SK-N-SH (cell line): ENCODE measurements around the gene COX8A. TPM values are rescaled to one million over a fixed set of nuclear protein-coding genes. Genes with fewer than 3 reads are reported as not detected.

Experiments used
- CTCF ChIA-PET: fragments of 300-600, 350-600 bp; formaldehyde crosslinking; extraction: SDS; loops from one replicate; lab custom pipeline; 2021; lab: Yijun Ruan, JAX
- POLR2A ChIA-PET: fragments of 350-600 bp; sonication (Branson Sonifier 250); formaldehyde crosslinking; extraction: SDS; loops from one replicate; lab custom pipeline; 2020; ENCODE audit warnings: antibody characterized with exemption, inconsistent platforms; lab: Yijun Ruan, JAX
- DNase-seq: peaks from one replicate; pipeline ENCODE4 v3.0.0; 2012
- H2AFZ ChIP-seq: fragments of 200-600 bp; sonication (generic); 2 replicates; pipeline ENCODE4 v1.8.1; 2016; ENCODE audit warnings: antibody characterized with exemption, mild to moderate bottlenecking, low read depth
- H3F3A ChIP-seq: fragments of 200-600 bp; sonication (generic); replicated peaks from 2 replicates; pipeline ENCODE3; 2016; ENCODE audit warnings: antibody characterized with exemption, mild to moderate bottlenecking; ENCODE audit not compliant: insufficient read depth
- H3K27ac ChIP-seq, 2 experiments: fragments of 200-500 bp in 1 of 2; fragments of 200-600 bp in 1 of 2; sonication (Bioruptor generic) in 1 of 2; sonication (generic), shearing (Covaris generic) in 1 of 2; 2 replicates each; pipeline versions ENCODE4 v1.5.1 to v1.6.1; 2014 to 2016; ENCODE audit warnings: low read depth in 2 of 2, inconsistent platforms in 1 of 2, low read length in 1 of 2, mild to moderate bottlenecking in 1 of 2, mixed read lengths in 1 of 2
- H3K27me3 ChIP-seq: fragments of 200-600 bp; sonication (generic), shearing (Covaris generic); 2 replicates; pipeline ENCODE4 v1.6.1; 2016; ENCODE audit warnings: mixed run types; ENCODE audit not compliant: insufficient read depth
- H3K36me3 ChIP-seq, 2 experiments: fragments of 200-500 bp in 1 of 2; fragments of 200-600 bp in 1 of 2; sonication (Bioruptor generic) in 1 of 2; sonication (generic) in 1 of 2; replicated peaks in 1 of 2; 2 replicates each; pipeline versions ENCODE3 to v1.5.1; 2014 to 2016; ENCODE audit warnings: low read length in 1 of 2, mild to moderate bottlenecking in 1 of 2; ENCODE audit not compliant: insufficient read depth in 2 of 2, control insufficient read depth in 1 of 2
- H3K4me1 ChIP-seq, 2 experiments: fragments of 200-500 bp in 1 of 2; fragments of 200-600 bp in 1 of 2; sonication (Bioruptor generic) in 1 of 2; sonication (generic), shearing (Covaris generic) in 1 of 2; 2 replicates each; pipeline versions ENCODE4 v1.5.1 to v1.6.1; 2014 to 2016; ENCODE audit warnings: low read depth in 1 of 2, low read length in 1 of 2, mixed run types in 1 of 2; ENCODE audit not compliant: insufficient read depth in 2 of 2, control insufficient read depth in 1 of 2
- H3K4me2 ChIP-seq: fragments of 200-600 bp; sonication (generic), shearing (Covaris generic); 2 replicates; pipeline ENCODE4 v1.6.1; 2017; ENCODE audit warnings: mixed run types
- H3K4me3 ChIP-seq, 2 experiments: fragments of 200-500 bp in 1 of 2; fragments of 200-600 bp in 1 of 2; sonication (Bioruptor generic) in 1 of 2; sonication (generic), shearing (Covaris generic) in 1 of 2; 2 replicates each; pipeline versions ENCODE4 v1.5.1 to v1.8.1; 2014 to 2016; ENCODE audit warnings: low read depth in 2 of 2, inconsistent platforms in 1 of 2, low read length in 1 of 2, mild to moderate bottlenecking in 1 of 2, mixed read lengths in 1 of 2, moderate library complexity in 1 of 2
- H3K79me2 ChIP-seq: fragments of 200-600 bp; sonication (generic); 2 replicates; pipeline ENCODE4 v1.8.1; 2017; ENCODE audit warnings: mild to moderate bottlenecking; ENCODE audit not compliant: insufficient read depth
- H3K9ac ChIP-seq: fragments of 200-600 bp; sonication (generic); 2 replicates; pipeline ENCODE4 v1.6.1; 2017; ENCODE audit warnings: mixed run types
- H3K9me2 ChIP-seq: fragments of 200-600 bp; sonication (generic); 2 replicates; pipeline ENCODE4 v1.6.1; 2017; ENCODE audit warnings: mixed run types
- H3K9me3 ChIP-seq: fragments of 200-600 bp; sonication (generic); 2 replicates; pipeline ENCODE4 v1.6.1; 2017; ENCODE audit warnings: mixed run types, mild to moderate bottlenecking, moderate library complexity
- H4K20me1 ChIP-seq: fragments of 200-600 bp; sonication (generic); 2 replicates; pipeline ENCODE4 v1.6.1; 2017; ENCODE audit warnings: mild to moderate bottlenecking, mixed run types; ENCODE audit not compliant: insufficient read depth
- EZH2phosphoT487 ChIP-seq: fragments of 200-600 bp; sonication (generic); IDR thresholded peaks from 2 replicates; pipeline ENCODE4 v1.6.1; 2017; ENCODE audit warnings: low read depth, mixed run types, mild to moderate bottlenecking, antibody characterized with exemption, moderate library complexity, borderline replicate concordance
- GABPA ChIP-seq: IDR thresholded peaks from 2 replicates; pipeline ENCODE4 v1.4.0; 2012; ENCODE audit warnings: low read depth, mild to moderate bottlenecking
- JUND ChIP-seq: IDR thresholded peaks from 2 replicates; pipeline ENCODE4 v1.4.0; 2012
- MAX ChIP-seq: IDR thresholded peaks from 2 replicates; pipeline ENCODE4 v1.4.0; 2012; ENCODE audit warnings: low read depth
- MXI1 ChIP-seq: IDR thresholded peaks from 2 replicates; pipeline ENCODE4 v1.6.1; 2012; ENCODE audit warnings: mild to moderate bottlenecking, low read depth, low read length, improper control_type of control experiment
- NRF1 ChIP-seq: IDR thresholded peaks from 2 replicates; pipeline ENCODE4 v1.6.1; 2012; ENCODE audit warnings: low read depth, mild to moderate bottlenecking, low read length
- REST ChIP-seq: IDR thresholded peaks from 2 replicates; pipeline ENCODE4 v1.6.1; 2012; ENCODE audit warnings: mild to moderate bottlenecking, low read depth, low read length, moderate library complexity
- RFX5 ChIP-seq: IDR thresholded peaks from 2 replicates; pipeline ENCODE4 v1.6.1; 2012; ENCODE audit warnings: mild to moderate bottlenecking, improper control_type of control experiment, low read length
- RXRA ChIP-seq: IDR thresholded peaks from 2 replicates; pipeline ENCODE4 v1.4.0; 2012; ENCODE audit warnings: low read depth, mild to moderate bottlenecking, borderline replicate concordance
- TAF1 ChIP-seq: IDR thresholded peaks from 2 replicates; pipeline ENCODE4 v1.6.1; 2012; ENCODE audit warnings: low read depth, mild to moderate bottlenecking, low read length, moderate library complexity, borderline replicate concordance
- TCF12 ChIP-seq: IDR thresholded peaks from 2 replicates; pipeline ENCODE4 v1.4.0; 2012
- TEAD4 ChIP-seq: IDR thresholded peaks from 2 replicates; pipeline ENCODE4 v1.4.0; 2012; ENCODE audit warnings: mild to moderate bottlenecking, borderline replicate concordance; ENCODE audit not compliant: insufficient read depth
- YY1 ChIP-seq: IDR thresholded peaks from 2 replicates; pipeline ENCODE4 v1.4.0; 2012; ENCODE audit warnings: low read depth, mild to moderate bottlenecking
- WGBS: methylation state at CpG from one replicate; pipeline ENCODE4 v1.1.6; 2017; ENCODE audit warnings: low lambda C conversion rate; 5-methylcytosine and 5-hydroxymethylcytosine counted together
- polyA plus RNA-seq, 3 experiments: library from polyadenylated mRNA; depleted of rRNA; stranded (reverse); fragments of >200 nt; gene quantifications; 2 replicates each; pipeline ENCODE4 v1.2.3, GENCODE V29; 2012

The COX8A gene
- polyA plus RNA-seq, 1 of the 3 experiments (the other 2 are of a cell fraction): 824 TPM

- TF ChIP-seq REST (no peak), EZH2phosphoT487 (no peak), TEAD4 (no peak), JUND (no peak), RFX5 (no peak), NRF1 (no peak), TCF12 (no peak), YY1 (no peak), MAX (no peak), TAF1 (no peak), RXRA (no peak), MXI1 (no peak), GABPA (no peak)
- TF ChIP-seq, all 33 proteins: peak for 0
Measured at GRCh38 chr11:63941901-63942300, 32.5 kb upstream of the COX8A start (continued).

- no peak overlapping the region for H3K4me2 ChIP-seq
- peaks cover 8 to 9% of the 10 kb centered on the region in 2 experiments for H3K36me3 ChIP-seq
- H4K20me1 ChIP-seq: peaks cover 16% of the 10 kb centered on the region; the same call in 1 of the 2 replicates
- H3K9me2 ChIP-seq: no peaks in the 10 kb centered on the region
- H3K9ac ChIP-seq: no peak overlapping the region
- WGBS: 96% methylated on average over 3 of the region's 3 CpGs
- H3K27me3 ChIP-seq: no peaks in the 10 kb centered on the region
- CTCF ChIA-PET: interaction anchor here (1.0 to 9.3 kb wide), 6 partner anchors 27 to 175 kb away, joined by 3 to 113 read pairs (median 4); partner anchors contain the start of genes MARK2 and RCOR2
- H3K27ac ChIP-seq: no peak overlapping the region
- H3K4me1 ChIP-seq: peaks cover 20 to 28% of the 10 kb centered on the region in 2 experiments; a peak in 3 of 4 replicates
- no peak for TF ChIP-seq EZH2phosphoT487
- H3K4me3 ChIP-seq: no peak overlapping the region
- peaks cover 59% of the 10 kb centered on the region for H3K79me2 ChIP-seq
- POLR2A ChIA-PET: interaction anchor here (1.6 kb wide), 1 partner anchor 26 kb away, joined by 12 read pairs; the partner anchor contains the start of gene RCOR2
- H3K9me3 ChIP-seq: no peaks in the 10 kb centered on the region
- H3F3A ChIP-seq: no peaks in the 10 kb centered on the region
- no peak overlapping the region for H2AFZ ChIP-seq
- DNase-seq: no peak
Measured at GRCh38 chr11:63942803-63943202, 31.6 kb upstream of the COX8A start.
